Activated CD8-positive, alpha-beta memory T cell treated with anti-CD3 and anti-CD28 coated beads, Interleukin-2, amount 50 U/mL, for 1 hour (primary cell): ENCODE results near the gene PPP3CA.

Experiments
- DNase-seq: peaks from one replicate; pipeline ENCODE4 v3.0.0-alpha.2; 2020; ENCODE audit errors: extremely low read depth

Gene PPP3CA

GRCh38 chr4:101177154-101177553 lies 170.2 kb downstream of the PPP3CA start:
- no peak for DNase-seq

GRCh38 chr4:101175896-101176676 lies 171.2 kb downstream of the PPP3CA start:
- no peak for DNase-seq

GRCh38 chr4:101174679-101175345 lies 172.5 kb downstream of the PPP3CA start:
- DNase-seq = no peak

- no peak for DNase-seq
These were observed 175.0 kb downstream of the PPP3CA start for GRCh38 chr4:101172369-101172768.

- DNase-seq = no peak
These were observed 175.6 kb downstream of the PPP3CA start for GRCh38 chr4:101171747-101172146.

- DNase-seq = peak; percentile 28
These were observed 178.0 kb downstream of the PPP3CA start for GRCh38 chr4:101169044-101170014.

- no peak for DNase-seq
These were observed 183.4 kb downstream of the PPP3CA start for GRCh38 chr4:101163936-101164335.

GRCh38 chr4:101162990-101163380 lies 184.3 kb downstream of the PPP3CA start:
- DNase-seq = no peak

GRCh38 chr4:101160792-101161592 lies 186.3 kb downstream of the PPP3CA start:
- no peak for DNase-seq

- DNase-seq = no peak
These were observed 188.8 kb downstream of the PPP3CA start for GRCh38 chr4:101158507-101158906.

- no peak for DNase-seq
These were observed 189.2 kb downstream of the PPP3CA start for GRCh38 chr4:101158134-101158482.

GRCh38 chr4:101157415-101158133 lies 189.8 kb downstream of the PPP3CA start:
- DNase-seq = no peak

- no peak for DNase-seq
These were observed 190.6 kb downstream of the PPP3CA start for GRCh38 chr4:101156619-101157310.

GRCh38 chr4:101155945-101156344 lies 191.4 kb downstream of the PPP3CA start:
- DNase-seq = no peak

GRCh38 chr4:101155368-101155767 lies 192.0 kb downstream of the PPP3CA start:
- DNase-seq = no peak

- no peak for DNase-seq
These were observed 193.7 kb downstream of the PPP3CA start for GRCh38 chr4:101153653-101154052.

GRCh38 chr4:101152521-101152920 lies 194.8 kb downstream of the PPP3CA start:
- no peak for DNase-seq

- no peak for DNase-seq
These were observed 198.8 kb downstream of the PPP3CA start for GRCh38 chr4:101148551-101148950.

GRCh38 chr4:101147283-101147682 lies 200.0 kb downstream of the PPP3CA start:
- no peak for DNase-seq

GRCh38 chr4:101145021-101145420 lies 202.3 kb downstream of the PPP3CA start:
- DNase-seq = no peak
